ENCODE results near the gene PARVB. TPM values are rescaled to one million over a fixed set of nuclear protein-coding genes. Genes with fewer than 3 reads are reported as not detected.

Gene PARVB
- total and polyA plus RNA-seq, 8 donors: 3.8 to 27.3 (median 10.4) TPM

GRCh38 chr22:44120314-44120704 lies 96.2 kb downstream of the PARVB start:
- Histone ChIP-seq H3K9me3 (no peaks in the 10 kb centered on the region), H3K4me1 (no peaks in the 10 kb centered on the region), H3K4me3 (no peak overlapping the region), H3K36me3 (no peaks in the 10 kb centered on the region), H3K27me3 (no peaks in the 10 kb centered on the region), H3K27ac (no peak overlapping the region)
- no peak for ATAC-seq
- TF ChIP-seq, protein P1, sequence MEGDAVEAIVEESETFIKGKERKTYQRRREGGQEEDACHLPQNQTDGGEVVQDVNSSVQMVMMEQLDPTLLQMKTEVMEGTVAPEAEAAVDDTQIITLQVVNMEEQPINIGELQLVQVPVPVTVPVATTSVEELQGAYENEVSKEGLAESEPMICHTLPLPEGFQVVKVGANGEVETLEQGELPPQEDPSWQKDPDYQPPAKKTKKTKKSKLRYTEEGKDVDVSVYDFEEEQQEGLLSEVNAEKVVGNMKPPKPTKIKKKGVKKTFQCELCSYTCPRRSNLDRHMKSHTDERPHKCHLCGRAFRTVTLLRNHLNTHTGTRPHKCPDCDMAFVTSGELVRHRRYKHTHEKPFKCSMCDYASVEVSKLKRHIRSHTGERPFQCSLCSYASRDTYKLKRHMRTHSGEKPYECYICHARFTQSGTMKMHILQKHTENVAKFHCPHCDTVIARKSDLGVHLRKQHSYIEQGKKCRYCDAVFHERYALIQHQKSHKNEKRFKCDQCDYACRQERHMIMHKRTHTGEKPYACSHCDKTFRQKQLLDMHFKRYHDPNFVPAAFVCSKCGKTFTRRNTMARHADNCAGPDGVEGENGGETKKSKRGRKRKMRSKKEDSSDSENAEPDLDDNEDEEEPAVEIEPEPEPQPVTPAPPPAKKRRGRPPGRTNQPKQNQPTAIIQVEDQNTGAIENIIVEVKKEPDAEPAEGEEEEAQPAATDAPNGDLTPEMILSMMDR (IDR thresholded peaks at IDR 0.05): no peak
- DNase-seq: peak in 1 of 6 donors; percentile 5
- 83% methylated on average over 8 of the region's 8 CpGs for WGBS, 2 donors
- intact Hi-C loops (cut with DNase I): no loop called here
- no peak for FAIRE-seq

GRCh38 chr22:44125421-44125820 lies 101.3 kb downstream of the PARVB start:
- TF ChIP-seq, protein P1 (IDR thresholded peaks at IDR 0.05): no peak
- WGBS, 2 donors: 82 to 95% methylated on average over 6 of the region's 6 CpGs
- intact Hi-C loops (cut with DNase I): no loop called here
- DNase-seq (peak in 1 of 6 donors; percentile 15), ATAC-seq (no peak), FAIRE-seq (no peak)
- Histone ChIP-seq H3K4me3 (no peak overlapping the region), H3K27ac (no peak overlapping the region), H3K36me3 (no peaks in the 10 kb centered on the region), H3K27me3 (no peaks in the 10 kb centered on the region), H3K9me3 (no peaks in the 10 kb centered on the region), H3K4me1 (no peaks in the 10 kb centered on the region)

DNA sequence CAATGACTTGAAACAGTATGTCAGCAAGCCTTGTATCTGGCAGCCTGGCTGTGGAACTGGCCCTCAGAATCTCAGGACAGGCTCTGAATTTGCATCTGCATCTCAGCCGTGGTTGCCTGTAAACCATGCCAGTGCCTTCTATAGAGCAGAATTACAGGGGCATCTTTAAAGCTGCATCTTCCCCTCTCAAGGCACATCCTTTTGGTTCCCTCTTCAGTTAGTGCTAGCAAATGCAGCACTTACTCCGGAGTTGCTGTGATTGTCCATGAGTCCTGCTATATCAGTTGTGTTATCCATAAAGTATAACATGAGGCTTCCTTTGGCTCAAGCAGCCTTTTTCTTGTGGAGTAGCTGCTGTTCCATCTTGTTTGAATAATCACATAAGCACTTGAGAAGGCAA lies 102.7 kb downstream of the PARVB start:
- H3K4me3 ChIP-seq: no peak overlapping the region
- intact Hi-C loops (cut with DNase I): no loop called here
- FAIRE-seq: no peak
- H3K4me1 ChIP-seq: no peaks in the 10 kb centered on the region
- TF ChIP-seq, protein P1 (IDR thresholded peaks at IDR 0.05): no peak
- no peak for ATAC-seq
- H3K27ac ChIP-seq: no peak overlapping the region
- DNase-seq: no peak
- 85 to 90% methylated on average over 2 of the region's 2 CpGs for WGBS, 2 donors
- no peaks in the 10 kb centered on the region for H3K27me3 ChIP-seq
- no peaks in the 10 kb centered on the region for H3K36me3 ChIP-seq
- H3K9me3 ChIP-seq: no peaks in the 10 kb centered on the region

DNA sequence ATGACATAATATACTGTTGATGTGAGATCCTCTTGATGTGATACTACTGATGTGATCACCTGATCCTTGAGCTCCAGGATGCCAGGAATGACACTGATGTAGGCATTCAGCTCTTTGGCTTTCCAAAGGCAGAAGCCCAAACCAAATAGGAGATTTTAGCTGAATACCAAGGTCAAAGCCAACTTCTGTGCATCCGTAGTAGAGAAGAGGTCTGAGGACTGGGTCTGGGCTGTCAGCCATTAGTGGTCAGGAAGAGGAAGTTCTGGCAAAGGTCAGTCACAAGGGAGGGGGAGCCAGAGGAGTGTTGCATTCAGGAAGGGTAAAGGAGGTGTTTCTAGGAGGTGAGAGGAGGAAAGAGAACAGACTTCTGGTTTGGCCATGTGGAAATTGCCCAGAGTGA lies 103.3 kb downstream of the PARVB start:
- intact Hi-C loops (cut with DNase I): no loop called here
- FAIRE-seq (no peak), ATAC-seq (peak in 2 of 4 donors; percentile 45 to 66), DNase-seq (no peak)
- H3K4me1 ChIP-seq: no peaks in the 10 kb centered on the region
- no peaks in the 10 kb centered on the region for H3K9me3 ChIP-seq
- TF ChIP-seq, protein P1 (IDR thresholded peaks at IDR 0.05): no peak
- H3K27ac ChIP-seq: no peak overlapping the region
- no peaks in the 10 kb centered on the region for H3K36me3 ChIP-seq
- WGBS, 2 donors: 81 to 90% methylated on average over 1 of the region's 1 CpG
- H3K27me3 ChIP-seq: no peaks in the 10 kb centered on the region
- no peak overlapping the region for H3K4me3 ChIP-seq

DNA sequence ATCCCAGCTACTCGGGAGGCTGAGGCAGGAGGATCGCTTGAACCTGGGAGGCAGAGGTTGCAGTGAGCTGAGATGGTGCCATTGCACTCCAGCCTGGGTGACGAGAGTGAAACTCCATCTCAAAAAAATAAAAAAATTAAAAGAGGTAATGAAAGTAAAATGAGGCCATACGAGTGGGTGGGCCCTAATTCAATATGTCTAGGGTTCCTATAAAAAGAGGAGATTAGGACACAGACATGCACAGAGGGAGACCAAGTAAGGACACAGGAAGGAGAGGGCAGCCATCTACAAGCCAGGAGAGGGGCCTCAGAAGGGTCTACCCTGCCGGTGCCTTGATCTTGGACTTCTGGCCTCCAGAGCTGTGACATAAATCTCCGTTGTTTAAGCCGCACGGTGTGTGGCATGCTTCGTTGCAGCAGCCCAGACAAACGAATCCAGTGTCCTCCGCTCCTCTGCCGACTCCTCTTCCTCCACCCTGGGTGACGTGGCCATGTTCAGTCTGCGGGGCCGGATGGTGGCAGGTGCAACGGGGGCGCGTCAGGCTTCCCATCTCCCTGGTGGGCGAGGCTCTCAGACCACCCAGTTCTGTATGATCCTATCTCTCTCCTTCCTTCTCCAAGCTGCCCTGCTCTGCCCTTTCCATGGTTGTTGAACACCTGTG lies 105.0 kb downstream of the PARVB start:
- FAIRE-seq (no peak), DNase-seq (peak in 1 of 6 donors; percentile 47), ATAC-seq (no peak)
- no peaks in the 10 kb centered on the region for H3K27me3 ChIP-seq
- intact Hi-C loops (cut with DNase I): no loop called here
- TF ChIP-seq, protein P1 (IDR thresholded peaks at IDR 0.05): no peak
- WGBS, 2 donors: 86 to 93% methylated on average over 19 of the region's 19 CpGs
- H3K4me1 ChIP-seq: no peaks in the 10 kb centered on the region
- no peaks in the 10 kb centered on the region for H3K9me3 ChIP-seq
- no peak overlapping the region for H3K4me3 ChIP-seq
- no peaks in the 10 kb centered on the region for H3K36me3 ChIP-seq
- no peak overlapping the region for H3K27ac ChIP-seq
